RWPE1 (cell line): Measurements from ENCODE around the gene HMGXB4.
A peak's percentile ranks its signal among the peaks of the same experiment; 100 is the strongest.

ENCODE experiments used
- CTCF ChIA-PET: fragments of 350-600 bp; sonication (Branson Sonifier 250); formaldehyde crosslinking; extraction: SDS; loops from one replicate; lab custom pipeline; 2021; lab: Yijun Ruan, JAX
- POLR2A ChIA-PET: fragments of 400-600 bp; formaldehyde crosslinking; extraction: SDS; loops from one replicate; lab custom pipeline; 2020; ENCODE audit warnings: antibody characterized with exemption; ENCODE audit not compliant: low non-redundant PET; lab: Yijun Ruan, JAX
- DNase-seq: peaks from one replicate; pipeline ENCODE4 v3.0.0; 2012; ENCODE audit warnings: low spot score
- H3K27ac ChIP-seq: fragments of 450-650 bp; 2 replicates; pipeline ENCODE4 v1.5.1; 2017
- CTCF ChIP-seq: fragments of 450-650 bp; conservative IDR thresholded peaks from 2 replicates; pipeline ENCODE4 v1.5.1; 2017; ENCODE audit warnings: low read depth, mild to moderate bottlenecking

HMGXB4 gene

GRCh38 chr22:35296051-35296450, 38.8 kb downstream of the HMGXB4 start:
- no peak overlapping the region for H3K27ac ChIP-seq
- POLR2A ChIA-PET: no interaction called here
- no peak for TF ChIP-seq CTCF
- CTCF ChIA-PET: no interaction called here
- no peak for DNase-seq

- ChIA-PET POLR2A (no interaction called here), CTCF (no interaction called here)
- H3K27ac ChIP-seq: peak overlapping the region; percentile 88
- DNase-seq: peak; percentile 5
- TF ChIP-seq CTCF: no peak
These were observed 42.0 kb downstream of the HMGXB4 start for GRCh38 chr22:35299217-35299672.

DNA sequence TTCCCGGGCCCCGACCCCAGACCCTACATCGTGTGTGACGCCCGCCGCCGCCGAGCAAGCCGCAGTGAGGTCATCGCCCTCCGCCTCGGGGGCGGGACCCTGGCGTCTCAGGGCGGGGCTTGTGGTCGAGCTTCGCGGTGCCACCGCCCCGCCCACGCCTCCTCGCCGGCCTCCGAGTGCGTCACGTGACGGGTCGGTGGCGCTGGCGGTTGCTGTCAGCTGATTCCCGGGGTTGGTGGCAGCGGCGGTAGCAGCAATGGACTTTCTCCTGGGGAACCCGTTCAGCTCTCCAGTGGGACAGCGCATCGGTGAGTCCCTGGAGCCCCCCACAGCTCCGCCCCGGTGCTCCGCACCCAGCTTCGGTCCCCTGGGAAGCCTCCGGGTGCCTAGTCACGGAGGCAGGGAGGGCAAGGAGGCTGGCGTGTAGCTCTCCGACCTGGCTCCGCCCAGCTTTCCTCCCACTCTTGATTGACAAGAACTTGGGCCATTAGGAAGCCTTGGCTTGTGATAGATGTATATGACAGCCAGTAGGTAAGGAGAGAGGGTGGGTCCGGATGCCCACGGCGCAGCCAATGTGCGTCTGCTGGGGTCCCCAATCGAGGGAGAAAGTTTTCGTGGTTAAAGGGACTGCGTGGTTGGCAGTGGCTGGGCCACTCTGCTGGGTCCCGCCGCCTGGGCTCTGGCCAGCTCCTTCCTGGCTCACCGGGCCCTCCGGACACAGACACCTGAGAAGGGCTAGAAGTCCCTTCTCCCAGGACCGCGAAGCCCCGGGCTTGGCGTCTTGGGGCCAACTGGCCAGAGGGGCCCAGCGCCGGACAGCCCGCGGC, 42.6 kb downstream of the HMGXB4 start, which contains the start of gene TOM1:
TSS of gene TOM1 (plus strand) at position 222 of the 827 bp plus-strand sequence. CDS start at position 257, 35 bp downstream.
- peak within 1 kb of the TSS; percentile 88 for H3K27ac ChIP-seq
- CTCF ChIA-PET: no interaction called here
- POLR2A ChIA-PET: interaction anchor here (0.6 kb wide), 1 partner anchor 31 kb away, joined by 4 read pairs; no protein-coding TSS in a partner anchor
- DNase-seq: peak; percentile 97
- TF ChIP-seq CTCF: no peak

- H3K27ac ChIP-seq: peak overlapping the region; percentile 88
- ChIA-PET POLR2A (interaction anchor here (1.0 kb wide), 1 partner anchor 728 kb away, joined by 3 read pairs; no protein-coding TSS in a partner anchor), CTCF (interaction anchor here (0.6 to 0.7 kb wide), 2 partner anchors 8 to 629 kb away, joined by 3 read pairs; no protein-coding TSS in a partner anchor)
- no peak for TF ChIP-seq CTCF
- peak; percentile 69 for DNase-seq
These were observed 44.1 kb downstream of the HMGXB4 start for GRCh38 chr22:35301372-35301874.

DNA sequence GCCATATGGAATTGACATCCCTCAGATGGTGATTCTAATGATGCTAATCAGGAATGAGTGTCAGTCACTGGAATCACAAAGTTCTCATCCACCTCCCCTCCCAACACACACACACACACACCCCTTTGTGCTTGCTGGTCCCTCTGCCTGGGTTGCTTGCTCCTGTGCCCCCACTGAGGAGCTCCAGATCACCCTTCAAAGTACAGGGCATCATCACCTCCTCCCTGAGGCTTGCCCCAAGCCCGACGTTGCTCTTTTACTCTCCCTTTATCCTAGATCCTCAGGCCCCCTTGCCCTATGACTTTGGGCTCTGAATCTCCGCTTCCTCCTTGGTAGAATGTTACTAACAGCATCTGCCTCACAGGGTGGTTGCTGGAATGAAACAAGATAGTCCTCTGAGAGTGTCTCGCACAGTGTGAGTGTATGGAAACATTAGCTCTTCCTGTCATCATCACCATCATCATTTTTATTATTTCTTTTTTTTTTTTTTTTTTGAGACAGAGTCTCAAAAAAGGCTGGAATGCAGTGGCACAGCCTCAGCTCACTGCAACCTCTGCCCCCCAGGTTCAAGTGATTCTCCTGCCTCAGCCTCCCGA, 45.8 kb downstream of the HMGXB4 start:
- TF ChIP-seq CTCF: no peak
- DNase-seq: no peak
- CTCF ChIA-PET: interaction anchor here (0.6 kb wide), 4 partner anchors 22 to 766 kb away, joined by 3 to 4 read pairs (median 4); no protein-coding TSS in a partner anchor
- H3K27ac ChIP-seq: no peak overlapping the region
- POLR2A ChIA-PET: interaction anchor here (0.6 kb wide), 1 partner anchor 106 kb away, joined by 3 read pairs; no protein-coding TSS in a partner anchor

GRCh38 chr22:35305525-35306070, 48.3 kb downstream of the HMGXB4 start:
- no peak overlapping the region for H3K27ac ChIP-seq
- TF ChIP-seq CTCF: no peak
- CTCF ChIA-PET: no interaction called here
- POLR2A ChIA-PET: no interaction called here
- DNase-seq: no peak
